22Rv1 (cell line): ENCODE measurements around the gene MVK.

Source experiments
- H3K27ac ChIP-seq: fragments of 450-650 bp; 2 replicates; pipeline ENCODE4 v1.5.1; 2017
- ZFX ChIP-seq: fragments of 450-650 bp; IDR thresholded peaks from 2 replicates; pipeline ENCODE4 v1.6.1; 2017; ENCODE audit warnings: antibody characterized with exemption, borderline replicate concordance
- TF ChIP-seq, protein P1 (sequence below): fragments of 450-650 bp; IDR thresholded peaks from 2 replicates; pipeline ENCODE4 v1.5.1; 2017; ENCODE audit warnings: mild to moderate bottlenecking

Gene MVK

DNA sequence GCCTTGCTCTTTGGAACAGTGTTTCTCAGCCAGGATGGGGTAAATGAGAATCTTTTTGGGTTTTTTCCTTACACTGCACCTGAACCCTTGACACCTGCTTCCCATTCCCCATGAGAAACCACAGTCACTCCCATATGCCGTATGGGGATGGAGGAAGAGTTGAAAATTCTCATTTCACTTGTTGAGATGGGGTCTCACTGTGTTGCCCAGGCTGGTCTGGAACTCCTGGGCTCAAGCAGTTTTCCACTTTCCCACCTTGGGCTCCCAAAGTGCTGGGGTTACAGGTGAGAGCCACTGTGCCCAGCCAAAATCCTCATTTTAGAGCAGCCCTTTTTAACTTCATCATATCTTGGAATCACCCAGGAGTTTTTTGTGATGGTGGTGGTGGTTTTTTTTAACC is 3.7 kb downstream of the MVK start:
- TF ChIP-seq, protein P1, sequence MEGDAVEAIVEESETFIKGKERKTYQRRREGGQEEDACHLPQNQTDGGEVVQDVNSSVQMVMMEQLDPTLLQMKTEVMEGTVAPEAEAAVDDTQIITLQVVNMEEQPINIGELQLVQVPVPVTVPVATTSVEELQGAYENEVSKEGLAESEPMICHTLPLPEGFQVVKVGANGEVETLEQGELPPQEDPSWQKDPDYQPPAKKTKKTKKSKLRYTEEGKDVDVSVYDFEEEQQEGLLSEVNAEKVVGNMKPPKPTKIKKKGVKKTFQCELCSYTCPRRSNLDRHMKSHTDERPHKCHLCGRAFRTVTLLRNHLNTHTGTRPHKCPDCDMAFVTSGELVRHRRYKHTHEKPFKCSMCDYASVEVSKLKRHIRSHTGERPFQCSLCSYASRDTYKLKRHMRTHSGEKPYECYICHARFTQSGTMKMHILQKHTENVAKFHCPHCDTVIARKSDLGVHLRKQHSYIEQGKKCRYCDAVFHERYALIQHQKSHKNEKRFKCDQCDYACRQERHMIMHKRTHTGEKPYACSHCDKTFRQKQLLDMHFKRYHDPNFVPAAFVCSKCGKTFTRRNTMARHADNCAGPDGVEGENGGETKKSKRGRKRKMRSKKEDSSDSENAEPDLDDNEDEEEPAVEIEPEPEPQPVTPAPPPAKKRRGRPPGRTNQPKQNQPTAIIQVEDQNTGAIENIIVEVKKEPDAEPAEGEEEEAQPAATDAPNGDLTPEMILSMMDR, result no peak
- TF ChIP-seq ZFX, result no peak
- H3K27ac ChIP-seq, result 0 out of 2 replicates have a peak overlapping the region, but pooled peaks have one; percentile 6

DNA sequence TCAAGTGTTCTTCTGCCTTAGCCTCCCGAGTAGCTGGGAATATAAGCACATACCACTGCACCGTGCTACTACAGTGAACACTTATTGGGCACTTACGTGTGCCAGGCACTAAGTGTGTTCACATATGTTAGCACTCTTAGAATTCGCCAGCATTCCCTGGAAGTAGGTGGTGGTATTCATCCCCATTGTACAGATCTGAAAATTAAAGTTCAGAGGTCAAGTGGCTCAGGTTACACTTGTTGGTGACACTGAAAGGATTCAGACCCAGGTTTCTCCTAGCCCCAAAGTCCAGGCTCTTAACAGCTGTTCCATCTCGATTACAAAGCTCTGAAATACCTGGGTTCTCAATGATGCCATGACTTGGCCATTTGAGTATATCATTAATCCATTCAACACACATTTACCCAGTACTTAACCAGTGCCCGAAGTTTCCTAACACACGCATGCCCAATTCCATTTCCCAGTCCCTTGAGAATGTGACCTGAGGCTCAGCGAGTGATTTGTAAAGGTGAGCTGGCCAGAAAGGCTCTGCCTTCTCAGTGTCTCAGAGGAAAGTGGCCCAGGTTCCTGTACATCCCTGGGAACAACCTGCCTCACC is 4.8 kb downstream of the MVK start:
- no peak overlapping the region for H3K27ac ChIP-seq
- TF ChIP-seq, protein P1, result no peak
- no peak for TF ChIP-seq ZFX

DNA sequence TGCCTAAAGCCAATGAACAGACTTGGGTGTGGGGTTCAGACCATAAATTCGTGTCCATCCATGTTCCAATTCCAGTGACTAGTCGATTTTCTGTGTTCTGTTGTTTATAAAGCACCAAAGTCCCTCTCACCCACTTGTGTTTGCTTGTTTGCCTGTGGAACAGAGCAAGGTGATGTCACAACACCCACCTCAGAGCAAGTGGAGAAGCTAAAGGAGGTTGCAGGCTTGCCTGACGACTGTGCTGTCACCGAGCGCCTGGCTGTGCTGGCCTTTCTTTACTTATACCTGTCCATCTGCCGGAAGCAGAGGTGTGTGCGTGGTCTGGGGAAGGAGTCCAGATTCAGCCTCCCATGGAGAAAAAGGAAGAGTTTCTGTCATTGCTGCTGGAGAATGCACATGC is 6.0 kb downstream of the MVK start:
- H3K27ac ChIP-seq, result no peak overlapping the region
- TF ChIP-seq, protein P1, result no peak
- TF ChIP-seq ZFX, result no peak

DNA sequence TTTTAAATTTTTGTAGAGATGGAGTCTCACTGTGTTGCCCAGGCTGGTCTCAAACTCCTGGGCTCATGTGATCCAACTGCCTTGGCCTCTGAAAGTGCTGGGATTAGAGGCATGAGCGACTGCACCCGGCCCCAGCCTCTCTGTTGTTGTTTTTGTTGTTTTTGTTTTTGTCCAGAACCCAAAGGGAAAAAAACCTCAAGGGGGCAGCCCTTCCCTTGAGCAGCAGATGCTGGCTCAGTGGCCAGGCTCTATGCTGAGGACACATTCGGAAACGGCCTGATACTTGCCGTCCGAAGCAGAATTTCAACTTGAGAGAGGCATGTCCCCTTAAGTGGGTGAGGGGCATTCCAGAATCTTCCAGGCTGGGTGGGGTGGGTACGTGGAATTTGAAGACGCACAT is 6.7 kb downstream of the MVK start:
- H3K27ac ChIP-seq, result no peak overlapping the region
- no peak for TF ChIP-seq ZFX
- TF ChIP-seq, protein P1, result no peak

DNA sequence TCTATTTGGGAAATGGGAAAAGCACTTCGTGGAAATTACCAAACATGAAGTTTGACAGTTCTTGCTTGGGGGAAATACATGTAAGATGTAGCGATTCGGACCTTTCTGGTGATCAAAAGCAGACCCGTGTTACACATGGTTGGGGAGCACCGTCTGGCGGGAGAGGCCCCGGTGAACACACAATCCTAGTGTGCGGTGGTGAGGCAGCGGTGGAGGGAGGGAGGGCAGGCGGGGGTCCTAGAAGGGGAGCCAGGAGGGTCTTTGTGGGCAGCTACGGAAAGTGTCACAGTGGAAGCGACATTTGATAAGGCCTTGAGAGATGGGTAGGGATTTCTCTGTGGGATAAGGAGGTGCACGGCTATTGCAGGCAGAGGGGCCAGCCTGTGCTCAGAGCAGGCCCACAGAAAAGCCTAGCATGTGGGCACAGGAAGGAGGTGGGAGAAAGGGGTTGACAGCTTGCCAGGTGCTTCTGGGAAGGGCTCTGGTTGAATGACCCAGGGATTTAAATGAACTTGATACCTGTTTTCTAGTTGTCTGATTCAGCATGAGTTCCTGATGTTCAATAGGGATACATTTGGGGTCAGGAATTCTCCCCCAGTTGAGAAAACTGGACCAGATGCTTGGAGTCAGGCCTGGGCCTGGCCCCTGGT is 7.2 kb downstream of the MVK start:
- no peak overlapping the region for H3K27ac ChIP-seq
- TF ChIP-seq ZFX, result no peak
- TF ChIP-seq, protein P1, result no peak

DNA sequence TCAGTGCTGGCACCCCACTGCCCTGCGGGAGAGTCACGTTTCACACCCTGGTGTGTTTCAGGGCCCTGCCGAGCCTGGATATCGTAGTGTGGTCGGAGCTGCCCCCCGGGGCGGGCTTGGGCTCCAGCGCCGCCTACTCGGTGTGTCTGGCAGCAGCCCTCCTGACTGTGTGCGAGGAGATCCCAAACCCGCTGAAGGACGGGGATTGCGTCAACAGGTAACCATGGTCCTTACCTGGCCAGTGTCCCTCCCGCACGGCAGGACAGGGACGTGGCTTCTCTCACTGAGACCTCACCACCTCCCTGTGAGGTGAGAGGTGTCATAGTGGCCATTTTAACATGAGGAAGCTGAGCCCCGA is 7.7 kb downstream of the MVK start:
- H3K27ac ChIP-seq, result no peak overlapping the region
- TF ChIP-seq, protein P1, result no peak
- TF ChIP-seq ZFX, result no peak

DNA sequence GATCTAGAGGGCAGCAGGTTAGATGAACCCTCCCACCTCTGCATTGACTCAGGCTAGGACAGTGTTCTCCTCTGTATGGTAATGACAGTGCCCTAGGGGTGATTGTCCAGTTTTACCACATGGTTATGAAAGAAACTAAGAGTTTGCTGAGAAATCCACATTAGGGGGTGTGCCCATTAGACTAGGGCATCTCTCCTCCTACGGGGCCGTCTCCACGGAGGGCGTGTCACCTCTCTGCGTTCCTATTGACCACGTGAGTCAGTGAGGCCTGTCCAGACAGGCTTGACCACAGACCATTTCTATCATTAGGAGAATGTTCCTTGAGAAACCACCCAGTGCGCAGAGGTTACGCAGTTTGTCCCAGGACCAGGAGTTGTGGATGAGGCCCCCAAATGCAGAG is 8.3 kb downstream of the MVK start:
- TF ChIP-seq, protein P1, result no peak
- TF ChIP-seq ZFX, result no peak
- H3K27ac ChIP-seq, result no peak overlapping the region
